CD4-positive, alpha-beta T cell (primary cell): ENCODE measurements around the gene TUBGCP2. TPM values are rescaled to one million over a fixed set of nuclear protein-coding genes. Genes with fewer than 3 reads are reported as not detected.

Experiments used
- ATAC-seq: fragments of 200-7000 bp; cut with Tn5 transposase; one replicate; pipeline ENCODE4 v1.10.0; 2022; ENCODE audit warnings: mild to moderate bottlenecking; ENCODE audit not compliant: poor library complexity
- CTCF ChIA-PET: fragments of 350-600 bp; sonication (Branson Sonifier 250); formaldehyde crosslinking; loops from one replicate; lab custom pipeline; 2021; ENCODE audit warnings: antibody characterized with exemption, inconsistent platforms; lab: Charles Lee
- POLR2A ChIA-PET: fragments of 350-600 bp; sonication (Branson Sonifier 250); formaldehyde crosslinking; loops from one replicate; lab custom pipeline; 2021; ENCODE audit warnings: antibody characterized with exemption, inconsistent platforms; lab: Charles Lee
- DNase-seq, 14 experiments: peaks; one replicate each; pipeline ENCODE4 v3.0.0-alpha.2; 2013 to 2020; ENCODE audit warnings: mixed read lengths in 2 of 14
- H3K27ac ChIP-seq, 2 donors: one replicate each; pipeline versions ENCODE4 v1.5.1 to v1.7.0; 2013; ENCODE audit warnings: low read length in 2 of 2, low read depth in 1 of 2, mild to moderate bottlenecking in 1 of 2
- H3K27me3 ChIP-seq, 2 experiments: 1 replicate in 1 of 2; 2 replicates in 1 of 2; pipeline versions ENCODE4 v1.6.1 to v1.7.0; 2013; ENCODE audit warnings: low read length in 2 of 2, control low read depth in 1 of 2, mild to moderate bottlenecking in 1 of 2, moderate library complexity in 1 of 2; ENCODE audit not compliant: insufficient read depth in 2 of 2, control insufficient read depth in 1 of 2
- H3K36me3 ChIP-seq: one replicate; pipeline ENCODE4 v1.6.1; 2013; ENCODE audit warnings: low read length, control low read depth; ENCODE audit not compliant: insufficient read depth
- H3K4me1 ChIP-seq: one replicate; pipeline ENCODE4 v1.6.1; 2013; ENCODE audit warnings: low read length, control low read depth; ENCODE audit not compliant: insufficient read depth
- H3K4me3 ChIP-seq: one replicate; pipeline ENCODE4 v1.5.1; 2013; ENCODE audit warnings: mild to moderate bottlenecking, low read length, moderate library complexity
- H3K9me3 ChIP-seq, 2 experiments: 1 replicate in 1 of 2; 2 replicates in 1 of 2; pipeline versions ENCODE4 v1.6.1 to v1.7.0; 2013; ENCODE audit warnings: low read length in 2 of 2, mild to moderate bottlenecking in 2 of 2, control low read depth in 1 of 2, moderate library complexity in 1 of 2; ENCODE audit not compliant: control insufficient read depth in 1 of 2, insufficient read depth in 1 of 2
- H3K27ac Mint-ChIP-seq: one replicate; pipeline ENCODE4 v1.8.0; 2020; ENCODE audit warnings: mixed read lengths
- H3K27me3 Mint-ChIP-seq: one replicate; pipeline ENCODE4 v1.8.0; 2021; ENCODE audit warnings: mixed read lengths
- H3K36me3 Mint-ChIP-seq: one replicate; pipeline ENCODE4 v1.8.0; 2021; ENCODE audit warnings: low read depth, mixed read lengths
- H3K4me1 Mint-ChIP-seq: one replicate; pipeline ENCODE4 v1.8.0; 2021; ENCODE audit warnings: low read depth, mixed read lengths
- H3K4me3 Mint-ChIP-seq: one replicate; pipeline ENCODE4 v1.8.0; 2020; ENCODE audit warnings: mild to moderate bottlenecking, mixed read lengths
- H3K9me3 Mint-ChIP-seq: one replicate; pipeline ENCODE4 v1.8.0; 2020; ENCODE audit warnings: mixed read lengths
- intact Hi-C, 2 experiments: fragments of 100-400 bp; cut with DNase I in 1 of 2; cut with micrococcal nuclease in 1 of 2; formaldehyde crosslinking; loops; one replicate each; pipeline versions ENCODE4 v1.15.1 to v1.9.0; 2023 to 2025; cut with DNase I, micrococcal nuclease
- total RNA-seq, 174 experiments: library from RNA in 2 of 174; stranded (reverse) in 2 of 174; gene quantifications; one replicate each; pipeline ENCODE4 v1.2.3 and lab custom pipeline; 2021 to 2026
- TF ChIP-seq, protein P1 (sequence below): fragments of 200-600 bp; IDR thresholded peaks from one replicate; pipeline ENCODE4 v1.8.0; 2022; ENCODE audit warnings: antibody characterized with exemption, mild to moderate bottlenecking

Gene TUBGCP2
- total RNA-seq, 2 experiments from 2014 or later, result 89.3 to 94.2 TPM

DNA sequence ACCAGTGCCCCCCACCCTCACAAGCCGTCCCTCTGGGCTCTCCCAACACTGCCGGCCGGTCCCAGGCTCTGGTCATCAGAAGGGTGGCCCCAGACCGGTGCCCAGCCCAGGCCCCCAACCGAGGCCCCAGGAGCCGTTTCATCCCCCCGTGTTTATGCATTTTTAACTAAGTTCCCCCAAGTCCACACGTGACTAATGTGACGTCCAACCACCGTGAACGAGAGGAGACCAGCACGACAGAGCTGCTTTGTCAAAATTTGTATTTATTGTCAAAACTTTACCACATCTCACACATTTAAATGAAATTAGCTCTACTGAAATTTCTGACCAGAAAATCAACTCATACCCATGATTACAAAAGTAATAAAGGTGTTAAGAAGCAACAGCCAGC is 62.4 kb downstream of the TUBGCP2 start:
- POLR2A ChIA-PET, result no interaction called here
- no peaks in the 10 kb centered on the region for H3K36me3 Mint-ChIP-seq
- intact Hi-C loops, result no loop called here

DNA sequence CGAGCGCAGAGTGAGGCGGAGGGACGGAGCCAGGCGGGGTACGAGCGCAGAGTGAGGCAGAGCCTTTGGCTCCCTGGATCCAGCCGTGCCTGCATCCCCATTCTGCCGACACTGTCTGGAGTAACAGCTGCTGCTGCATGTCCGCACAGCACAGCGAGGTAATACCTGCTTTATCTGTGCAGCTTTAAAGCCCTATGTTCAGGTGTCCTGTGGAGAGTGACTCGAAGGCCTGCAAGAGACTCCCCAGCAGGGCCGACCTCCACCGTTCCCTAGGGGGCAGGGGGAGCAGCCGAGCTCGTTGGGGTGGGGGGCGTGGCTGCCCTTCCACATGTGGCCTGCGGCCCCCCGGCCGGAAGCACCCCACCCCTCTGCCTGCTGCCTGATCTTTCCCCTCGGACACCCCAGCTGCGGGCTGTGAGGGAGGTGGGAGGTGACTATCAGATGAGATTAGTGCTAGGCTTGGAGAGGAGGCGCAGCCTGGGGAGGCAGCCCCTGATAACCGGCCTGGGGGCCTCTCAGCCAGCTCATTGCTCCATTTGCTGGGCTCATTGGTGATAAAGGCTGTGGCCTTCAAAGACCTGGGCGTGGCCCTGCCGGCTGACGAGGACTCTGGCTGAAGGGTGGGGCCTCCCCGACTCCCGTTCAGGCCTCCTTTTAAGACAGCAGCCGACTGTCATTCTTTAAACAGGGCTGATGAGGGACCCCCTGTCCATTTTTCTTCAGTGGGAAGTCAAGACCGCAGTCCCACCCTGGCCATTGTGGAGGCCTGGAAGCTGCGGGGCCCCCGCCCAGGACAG is 63.0 kb downstream of the TUBGCP2 start:
- ChIA-PET POLR2A (no interaction called here), CTCF (no interaction called here)
- Histone ChIP-seq H3K36me3 (no peaks in the 10 kb centered on the region), H3K4me3 (no peak overlapping the region), H3K27ac (no peak overlapping the region), H3K27me3 (peaks cover 22 to 24% of the 10 kb centered on the region in 2 experiments), H3K4me1 (peaks cover 21% of the 10 kb centered on the region), H3K9me3 (peaks cover 0 to 9% of the 10 kb centered on the region in 2 experiments)
- TF ChIP-seq, protein P1, sequence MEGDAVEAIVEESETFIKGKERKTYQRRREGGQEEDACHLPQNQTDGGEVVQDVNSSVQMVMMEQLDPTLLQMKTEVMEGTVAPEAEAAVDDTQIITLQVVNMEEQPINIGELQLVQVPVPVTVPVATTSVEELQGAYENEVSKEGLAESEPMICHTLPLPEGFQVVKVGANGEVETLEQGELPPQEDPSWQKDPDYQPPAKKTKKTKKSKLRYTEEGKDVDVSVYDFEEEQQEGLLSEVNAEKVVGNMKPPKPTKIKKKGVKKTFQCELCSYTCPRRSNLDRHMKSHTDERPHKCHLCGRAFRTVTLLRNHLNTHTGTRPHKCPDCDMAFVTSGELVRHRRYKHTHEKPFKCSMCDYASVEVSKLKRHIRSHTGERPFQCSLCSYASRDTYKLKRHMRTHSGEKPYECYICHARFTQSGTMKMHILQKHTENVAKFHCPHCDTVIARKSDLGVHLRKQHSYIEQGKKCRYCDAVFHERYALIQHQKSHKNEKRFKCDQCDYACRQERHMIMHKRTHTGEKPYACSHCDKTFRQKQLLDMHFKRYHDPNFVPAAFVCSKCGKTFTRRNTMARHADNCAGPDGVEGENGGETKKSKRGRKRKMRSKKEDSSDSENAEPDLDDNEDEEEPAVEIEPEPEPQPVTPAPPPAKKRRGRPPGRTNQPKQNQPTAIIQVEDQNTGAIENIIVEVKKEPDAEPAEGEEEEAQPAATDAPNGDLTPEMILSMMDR, result no peak
- intact Hi-C loops, result no loop called here
- H3K27ac Mint-ChIP-seq, result no peak overlapping the region
- ATAC-seq (no peak), DNase-seq (no peak)
- H3K27me3 Mint-ChIP-seq, result peaks cover 27% of the 10 kb centered on the region
- no peaks in the 10 kb centered on the region for H3K36me3 Mint-ChIP-seq
- H3K4me1 Mint-ChIP-seq, result peaks cover 13% of the 10 kb centered on the region
- H3K4me3 Mint-ChIP-seq, result no peak overlapping the region
- H3K9me3 Mint-ChIP-seq, result no peaks in the 10 kb centered on the region

More for the DNA sequence above, 62.4 kb downstream of the TUBGCP2 start:
- Mint-ChIP-seq H3K9me3 (no peaks in the 10 kb centered on the region), H3K4me1 (peaks cover 7% of the 10 kb centered on the region), H3K4me3 (no peak overlapping the region), H3K27me3 (peaks cover 21% of the 10 kb centered on the region), H3K27ac (no peak overlapping the region)
- no peak for ATAC-seq
- no peak overlapping the region for H3K27ac ChIP-seq
- H3K9me3 ChIP-seq, result peaks cover 0 to 7% of the 10 kb centered on the region in 2 experiments
- peaks cover 18% of the 10 kb centered on the region in 2 experiments for H3K27me3 ChIP-seq
- TF ChIP-seq, protein P1, result no peak
- peaks cover 15% of the 10 kb centered on the region for H3K4me1 ChIP-seq
- H3K4me3 ChIP-seq, result no peak overlapping the region
- DNase-seq, result no peak
- no peaks in the 10 kb centered on the region for H3K36me3 ChIP-seq
- CTCF ChIA-PET, result no interaction called here

DNA sequence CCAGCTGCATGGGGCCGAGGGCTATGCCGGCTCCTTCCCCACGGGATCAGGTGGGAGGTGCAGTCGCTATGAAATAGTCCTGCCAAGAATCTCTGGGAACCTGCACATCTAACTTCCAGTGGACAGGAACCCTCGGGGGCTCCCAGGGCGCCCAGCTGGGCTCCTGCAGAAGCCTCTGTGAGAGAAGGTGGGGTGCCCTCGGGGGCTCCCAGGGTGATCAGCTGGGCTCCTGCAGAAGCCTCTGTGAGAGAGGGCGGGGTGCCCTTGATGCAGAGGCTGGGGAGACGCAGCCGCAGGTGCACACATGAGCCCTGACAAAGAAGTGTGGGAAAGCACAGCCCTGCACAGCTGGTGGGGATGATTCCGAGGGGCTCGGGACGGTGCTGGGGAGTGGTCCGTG is 65.1 kb downstream of the TUBGCP2 start:
- Mint-ChIP-seq H3K27ac (no peak overlapping the region), H3K4me3 (no peak overlapping the region), H3K36me3 (no peaks in the 10 kb centered on the region), H3K9me3 (no peaks in the 10 kb centered on the region), H3K4me1 (peaks cover 19% of the 10 kb centered on the region), H3K27me3 (peaks cover 41% of the 10 kb centered on the region)
- H3K4me3 ChIP-seq, result no peak overlapping the region
- ATAC-seq (no peak), DNase-seq (no peak)
- intact Hi-C loops, result no loop called here
- TF ChIP-seq, protein P1, result no peak
- no peaks in the 10 kb centered on the region for H3K36me3 ChIP-seq
- ChIA-PET CTCF (no interaction called here), POLR2A (no interaction called here)
- H3K9me3 ChIP-seq, result peaks cover 0 to 16% of the 10 kb centered on the region in 2 experiments
- peaks cover 38 to 39% of the 10 kb centered on the region in 2 experiments for H3K27me3 ChIP-seq
- H3K4me1 ChIP-seq, result peaks cover 21% of the 10 kb centered on the region
- H3K27ac ChIP-seq, result no peak overlapping the region
